LNCAP (cell line): ENCODE measurements around the gene CLEC1A.

Source experiments
- CTCF ChIP-seq: fragments of 450-650 bp; IDR thresholded peaks from 2 replicates; pipeline ENCODE4 v1.5.1; 2017; ENCODE audit warnings: mild to moderate bottlenecking

CLEC1A gene

GRCh38 chr12:10131111-10131690 lies 32.4 kb upstream of the CLEC1A start:
- TF ChIP-seq CTCF = no peak

- no peak for TF ChIP-seq CTCF
Observed at GRCh38 chr12:10130042-10130441, 31.3 kb upstream of the CLEC1A start, which contains the start of gene CLEC7A. Gene CLEC7A, minus strand, starts transcription at chr12:10130199. Its CDS starts 117 bp downstream, at chr12:10130082.

- TF ChIP-seq CTCF = no peak
Observed at GRCh38 chr12:10128687-10129086, 29.9 kb upstream of the CLEC1A start.

GRCh38 chr12:10126413-10126812 lies 27.6 kb upstream of the CLEC1A start:
- TF ChIP-seq CTCF = no peak

GRCh38 chr12:10122689-10123088 lies 23.9 kb upstream of the CLEC1A start:
- no peak for TF ChIP-seq CTCF

GRCh38 chr12:10121278-10121677 lies 22.5 kb upstream of the CLEC1A start:
- TF ChIP-seq CTCF = no peak

GRCh38 chr12:10119066-10119465 lies 20.3 kb upstream of the CLEC1A start:
- TF ChIP-seq CTCF = no peak

- TF ChIP-seq CTCF = no peak
Observed at GRCh38 chr12:10115890-10116289, 17.1 kb upstream of the CLEC1A start.
